22Rv1 (cell line): ENCODE measurements around the gene NBEAL2.
A peak's percentile ranks its signal among the peaks of the same experiment; 100 is the strongest.

ENCODE experiments used
- H3K27ac ChIP-seq: fragments of 450-650 bp; 2 replicates; pipeline ENCODE4 v1.5.1; 2017
- ZFX ChIP-seq: fragments of 450-650 bp; IDR thresholded peaks from 2 replicates; pipeline ENCODE4 v1.6.1; 2017; ENCODE audit warnings: antibody characterized with exemption, borderline replicate concordance
- TF ChIP-seq, protein P1 (sequence below): fragments of 450-650 bp; IDR thresholded peaks from 2 replicates; pipeline ENCODE4 v1.5.1; 2017; ENCODE audit warnings: mild to moderate bottlenecking

NBEAL2 gene

GRCh38 chr3:46994801-46995731, 15.6 kb downstream of the NBEAL2 start:
- TF ChIP-seq ZFX, result no peak
- TF ChIP-seq, protein P1, sequence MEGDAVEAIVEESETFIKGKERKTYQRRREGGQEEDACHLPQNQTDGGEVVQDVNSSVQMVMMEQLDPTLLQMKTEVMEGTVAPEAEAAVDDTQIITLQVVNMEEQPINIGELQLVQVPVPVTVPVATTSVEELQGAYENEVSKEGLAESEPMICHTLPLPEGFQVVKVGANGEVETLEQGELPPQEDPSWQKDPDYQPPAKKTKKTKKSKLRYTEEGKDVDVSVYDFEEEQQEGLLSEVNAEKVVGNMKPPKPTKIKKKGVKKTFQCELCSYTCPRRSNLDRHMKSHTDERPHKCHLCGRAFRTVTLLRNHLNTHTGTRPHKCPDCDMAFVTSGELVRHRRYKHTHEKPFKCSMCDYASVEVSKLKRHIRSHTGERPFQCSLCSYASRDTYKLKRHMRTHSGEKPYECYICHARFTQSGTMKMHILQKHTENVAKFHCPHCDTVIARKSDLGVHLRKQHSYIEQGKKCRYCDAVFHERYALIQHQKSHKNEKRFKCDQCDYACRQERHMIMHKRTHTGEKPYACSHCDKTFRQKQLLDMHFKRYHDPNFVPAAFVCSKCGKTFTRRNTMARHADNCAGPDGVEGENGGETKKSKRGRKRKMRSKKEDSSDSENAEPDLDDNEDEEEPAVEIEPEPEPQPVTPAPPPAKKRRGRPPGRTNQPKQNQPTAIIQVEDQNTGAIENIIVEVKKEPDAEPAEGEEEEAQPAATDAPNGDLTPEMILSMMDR, result no peak

DNA sequence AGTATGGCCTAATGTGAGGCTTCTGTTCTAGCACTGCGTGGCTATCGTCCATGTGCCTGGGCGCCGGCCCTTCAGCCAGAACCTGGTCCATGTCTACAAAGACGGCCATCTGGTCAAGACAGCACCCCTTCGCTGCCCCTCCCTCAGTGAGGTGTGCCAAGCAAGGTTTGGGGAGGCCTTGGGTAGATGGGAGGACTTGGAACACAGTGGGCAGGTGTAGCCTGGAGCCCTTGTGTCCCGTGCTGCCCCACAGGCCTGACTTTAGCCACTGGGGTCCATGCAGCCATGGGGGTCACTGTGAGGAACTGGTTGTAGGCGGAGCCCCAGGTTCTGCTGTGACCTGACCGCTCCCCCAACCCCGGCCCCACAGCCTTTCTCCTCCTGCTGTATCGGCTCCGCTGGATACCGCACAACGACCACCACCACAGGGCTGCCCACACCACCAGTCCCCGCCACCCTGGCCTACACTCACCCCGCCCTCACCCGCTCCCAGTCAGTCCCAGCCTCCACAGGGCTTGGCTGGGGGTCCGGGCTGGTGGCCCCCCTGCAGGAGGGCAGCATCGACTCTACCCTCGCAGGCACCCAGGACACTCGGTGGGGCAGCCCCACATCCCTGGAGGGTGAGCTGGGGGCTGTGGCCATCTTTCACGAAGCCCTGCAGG, 16.6 kb downstream of the NBEAL2 start:
- no peak for TF ChIP-seq ZFX
- TF ChIP-seq, protein P1, result no peak
- H3K27ac ChIP-seq, result no peak overlapping the region

More at GRCh38 chr3:46994801-46995731, 15.6 kb downstream of the NBEAL2 start:
- H3K27ac ChIP-seq, result no peak overlapping the region

GRCh38 chr3:46996689-46997452, 17.4 kb downstream of the NBEAL2 start:
- H3K27ac ChIP-seq, result no peak overlapping the region
- TF ChIP-seq, protein P1, result no peak
- no peak for TF ChIP-seq ZFX

DNA sequence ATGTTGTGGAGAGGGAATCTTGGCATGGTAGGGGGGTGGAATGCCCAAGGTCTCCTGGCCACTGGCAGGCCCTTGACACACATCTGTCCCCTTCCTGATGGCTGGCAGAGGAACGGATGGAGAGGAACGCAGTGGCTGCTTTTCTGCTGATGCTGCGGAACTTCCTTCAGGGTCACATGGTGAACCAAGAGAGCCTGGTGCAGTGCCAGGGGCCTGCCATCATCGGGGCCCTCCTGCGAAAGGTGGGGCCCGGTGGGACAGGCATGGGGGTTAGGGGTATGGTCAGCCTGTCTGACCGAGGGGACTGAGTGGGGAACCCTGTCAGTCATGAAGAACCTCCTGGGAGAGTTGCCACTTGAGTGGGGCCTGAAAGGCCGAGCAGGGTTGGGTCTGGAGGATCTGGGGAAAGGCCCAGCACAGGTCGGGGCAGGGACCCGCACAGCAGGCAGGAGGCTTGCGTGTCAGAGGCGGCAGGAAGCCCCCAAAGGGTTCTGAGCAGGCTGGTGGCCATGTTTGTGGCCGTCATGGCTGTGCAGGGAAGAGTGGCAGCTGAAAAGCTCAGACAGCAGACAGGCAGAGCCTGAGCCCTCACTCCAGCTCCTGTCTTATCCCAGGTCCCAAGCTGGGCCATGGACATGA, 18.1 kb downstream of the NBEAL2 start:
- H3K27ac ChIP-seq, result no peak overlapping the region
- TF ChIP-seq, protein P1, result no peak
- no peak for TF ChIP-seq ZFX

DNA sequence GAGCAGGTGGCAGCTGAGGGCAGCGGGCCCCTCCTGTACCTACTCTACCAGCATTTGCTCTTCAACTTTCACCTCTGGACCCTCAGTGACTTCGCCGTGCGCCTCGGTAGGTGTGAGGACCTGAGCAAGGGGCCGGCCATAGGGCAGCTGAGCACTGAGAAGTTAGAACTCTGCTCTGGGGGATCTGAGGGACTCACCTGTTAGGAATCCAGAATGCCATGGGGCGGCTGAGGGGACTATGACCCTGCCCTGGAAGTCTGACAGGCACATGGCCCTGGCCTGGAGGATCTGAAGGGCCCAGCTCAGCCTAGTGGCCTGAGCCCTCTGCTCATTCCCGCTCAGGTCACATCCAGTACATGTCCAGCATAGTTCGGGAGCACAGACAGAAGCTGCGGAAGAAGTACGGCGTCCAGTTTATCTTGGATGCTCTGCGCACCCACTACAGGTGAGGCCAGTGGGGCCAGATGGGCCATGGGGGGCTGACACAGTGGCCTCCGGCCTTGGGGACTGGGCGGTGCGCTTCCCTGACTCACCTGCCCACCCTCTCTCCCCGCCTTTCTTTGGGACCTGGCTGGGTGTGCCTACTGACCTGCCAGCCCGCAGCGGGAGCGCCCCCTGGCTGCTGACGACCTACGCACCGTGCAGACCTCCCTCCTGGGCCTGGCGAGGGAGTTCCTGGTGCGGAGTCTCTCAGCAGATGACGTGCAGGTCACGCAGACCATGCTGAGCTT, 18.8 kb downstream of the NBEAL2 start:
- no peak overlapping the region for H3K27ac ChIP-seq
- TF ChIP-seq, protein P1, result peak; percentile 88
- TF ChIP-seq ZFX, result no peak

GRCh38 chr3:46998852-46999515, 19.5 kb downstream of the NBEAL2 start:
- H3K27ac ChIP-seq, result no peak overlapping the region
- TF ChIP-seq, protein P1, result peak; percentile 53
- no peak for TF ChIP-seq ZFX
